Measurements from ENCODE around the gene RNF114. TPM values are rescaled to one million over a fixed set of nuclear protein-coding genes. Genes with fewer than 3 reads are reported as not detected.

The RNF114 gene
- total RNA-seq, 1 donor from 2014 or later, result 62.7 TPM

GRCh38 chr20:49938173-49939163 lies 2.3 kb downstream of the RNF114 start:
- H3K27ac ChIP-seq (ENCODE audit: low read depth, low read length), result no peak overlapping the region

DNA sequence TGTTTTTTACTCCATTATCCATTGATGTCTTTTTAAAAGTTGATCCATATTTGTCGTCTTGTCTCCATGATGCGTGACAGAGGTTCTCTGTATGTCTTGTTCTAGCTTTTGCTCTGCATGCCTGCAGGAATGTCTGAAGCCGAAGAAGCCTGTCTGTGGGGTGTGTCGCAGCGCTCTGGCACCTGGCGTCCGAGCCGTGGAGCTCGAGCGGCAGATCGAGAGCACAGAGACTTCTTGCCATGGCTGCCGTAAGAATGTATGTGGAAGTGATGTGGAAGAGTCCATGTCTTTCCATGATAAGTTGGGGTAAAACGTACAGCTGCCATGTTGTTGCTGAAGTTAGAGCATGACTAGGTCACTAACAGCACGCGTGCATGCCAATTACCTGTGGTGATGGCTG lies 5.3 kb downstream of the RNF114 start:
- DNase-seq (ENCODE audit: low read depth) (no peak), FAIRE-seq (no peak)
- H4K20me1 ChIP-seq (ENCODE audit: insufficient read depth, low read length), result peaks cover 59% of the 10 kb centered on the region
- Mint-ChIP-seq H3K4me3 (ENCODE audit: unreplicated experiment) (no peak overlapping the region), H3K27me3 (ENCODE audit: low read depth, unreplicated experiment) (no peaks in the 10 kb centered on the region), H3K4me1 (ENCODE audit: low read depth, unreplicated experiment) (peaks cover 16% of the 10 kb centered on the region), H3K36me3 (ENCODE audit: low read depth, unreplicated experiment) (peaks cover 19% of the 10 kb centered on the region), H3K9me3 (ENCODE audit: unreplicated experiment) (no peaks in the 10 kb centered on the region), H3K27ac (ENCODE audit: unreplicated experiment) (no peak overlapping the region)
- H3K4me2 ChIP-seq (ENCODE audit: low read length), result no peak overlapping the region
- peaks cover 22% of the 10 kb centered on the region for H3K4me1 ChIP-seq (ENCODE audit: insufficient read depth, low read length)
- no peak overlapping the region for H2AFZ ChIP-seq (ENCODE audit: low read depth, low read length)
- no peak overlapping the region for H3K4me3 ChIP-seq (ENCODE audit: insufficient read depth, low read depth, low read length)
- H3K27me3 ChIP-seq (ENCODE audit: insufficient read depth, low read length), result no peaks in the 10 kb centered on the region
- H3K9ac ChIP-seq (ENCODE audit: low read length), result no peak overlapping the region
- peaks cover 31% of the 10 kb centered on the region for H3K36me3 ChIP-seq (ENCODE audit: insufficient read depth, low read length)
- no peak overlapping the region for H3K27ac ChIP-seq (ENCODE audit: low read depth, low read length)
- peaks cover 93% of the 10 kb centered on the region for H3K79me2 ChIP-seq (ENCODE audit: insufficient read depth, low read length)
- H3K9me3 ChIP-seq (ENCODE audit: insufficient read depth, low read depth, low read length), result no peaks in the 10 kb centered on the region
- TF ChIP-seq, protein P1, sequence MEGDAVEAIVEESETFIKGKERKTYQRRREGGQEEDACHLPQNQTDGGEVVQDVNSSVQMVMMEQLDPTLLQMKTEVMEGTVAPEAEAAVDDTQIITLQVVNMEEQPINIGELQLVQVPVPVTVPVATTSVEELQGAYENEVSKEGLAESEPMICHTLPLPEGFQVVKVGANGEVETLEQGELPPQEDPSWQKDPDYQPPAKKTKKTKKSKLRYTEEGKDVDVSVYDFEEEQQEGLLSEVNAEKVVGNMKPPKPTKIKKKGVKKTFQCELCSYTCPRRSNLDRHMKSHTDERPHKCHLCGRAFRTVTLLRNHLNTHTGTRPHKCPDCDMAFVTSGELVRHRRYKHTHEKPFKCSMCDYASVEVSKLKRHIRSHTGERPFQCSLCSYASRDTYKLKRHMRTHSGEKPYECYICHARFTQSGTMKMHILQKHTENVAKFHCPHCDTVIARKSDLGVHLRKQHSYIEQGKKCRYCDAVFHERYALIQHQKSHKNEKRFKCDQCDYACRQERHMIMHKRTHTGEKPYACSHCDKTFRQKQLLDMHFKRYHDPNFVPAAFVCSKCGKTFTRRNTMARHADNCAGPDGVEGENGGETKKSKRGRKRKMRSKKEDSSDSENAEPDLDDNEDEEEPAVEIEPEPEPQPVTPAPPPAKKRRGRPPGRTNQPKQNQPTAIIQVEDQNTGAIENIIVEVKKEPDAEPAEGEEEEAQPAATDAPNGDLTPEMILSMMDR (IDR thresholded peaks at IDR 0.05; ENCODE audit: insufficient read depth, low read depth, low read length), result no peak
- no peak for TF ChIP-seq EZH2 (IDR thresholded peaks at IDR 0.05; ENCODE audit: insufficient read depth, low read length)

More at GRCh38 chr20:49938173-49939163, 2.3 kb downstream of the RNF114 start:
- no peaks in the 10 kb centered on the region for H3K27me3 Mint-ChIP-seq (ENCODE audit: low read depth, unreplicated experiment)
- H3K9me3 Mint-ChIP-seq (ENCODE audit: unreplicated experiment), result no peaks in the 10 kb centered on the region
- TF ChIP-seq EZH2 (IDR thresholded peaks at IDR 0.05; ENCODE audit: insufficient read depth, low read length), result no peak
- TF ChIP-seq, protein P1 (IDR thresholded peaks at IDR 0.05; ENCODE audit: insufficient read depth, low read depth, low read length), result no peak
- Histone ChIP-seq H3K4me2 (ENCODE audit: low read length) (peak overlapping the region; percentile 98), H3K9me3 (ENCODE audit: insufficient read depth, low read depth, low read length) (no peaks in the 10 kb centered on the region), H3K36me3 (ENCODE audit: insufficient read depth, low read length) (peaks cover 16% of the 10 kb centered on the region), H3K9ac (ENCODE audit: low read length) (peak overlapping the region; percentile 98), H3K4me1 (ENCODE audit: insufficient read depth, low read length) (peaks cover 22% of the 10 kb centered on the region), H3K79me2 (ENCODE audit: insufficient read depth, low read length) (peaks cover 73% of the 10 kb centered on the region), H3K27me3 (ENCODE audit: insufficient read depth, low read length) (no peaks in the 10 kb centered on the region), H4K20me1 (ENCODE audit: insufficient read depth, low read length) (peaks cover 55% of the 10 kb centered on the region), H2AFZ (ENCODE audit: low read depth, low read length) (no peak overlapping the region), H3K4me3 (ENCODE audit: insufficient read depth, low read depth, low read length) (peak overlapping the region; percentile 95)
- DNase-seq (ENCODE audit: low read depth) (peak; percentile 55), FAIRE-seq (no peak)
- peak overlapping the region; percentile 75 for H3K27ac Mint-ChIP-seq (ENCODE audit: unreplicated experiment)
- H3K4me1 Mint-ChIP-seq (ENCODE audit: low read depth, unreplicated experiment), result peaks cover 18% of the 10 kb centered on the region
- peaks cover 11% of the 10 kb centered on the region for H3K36me3 Mint-ChIP-seq (ENCODE audit: low read depth, unreplicated experiment)
- peak overlapping the region; percentile 96 for H3K4me3 Mint-ChIP-seq (ENCODE audit: unreplicated experiment)
